ENCODE data around the gene RGSL1. TPM values are rescaled to one million over a fixed set of nuclear protein-coding genes. Genes with fewer than 3 reads are reported as not detected.

RGSL1 gene
- total and polyA plus RNA-seq, 9 donors = not detected

GRCh38 chr1:182428043-182428442 is 21.9 kb upstream of the RGSL1 start:
- TF ChIP-seq POLR2A (IDR thresholded peaks at IDR 0.05) = no peak
- TF ChIP-seq EP300 (IDR thresholded peaks at IDR 0.05) = no peak
- TF ChIP-seq CTCF (IDR thresholded peaks at IDR 0.05) = no peak
- H3K36me3 ChIP-seq = no peaks in the 10 kb centered on the region
- WGBS, 3 donors = 80 to 96% (median 86%) methylated on average over 2 of the region's 2 CpGs
- H3K27ac ChIP-seq = no peak overlapping the region
- no peak for DNase-seq
- no peaks in the 10 kb centered on the region for H3K4me1 ChIP-seq (ENCODE audit: insufficient read depth)
- no peaks in the 10 kb centered on the region for H3K27me3 ChIP-seq
- intact Hi-C loops (cut with DNase I) = no loop called here
- H3K9me3 ChIP-seq = no peaks in the 10 kb centered on the region
- H3K4me3 ChIP-seq = no peak overlapping the region

DNA sequence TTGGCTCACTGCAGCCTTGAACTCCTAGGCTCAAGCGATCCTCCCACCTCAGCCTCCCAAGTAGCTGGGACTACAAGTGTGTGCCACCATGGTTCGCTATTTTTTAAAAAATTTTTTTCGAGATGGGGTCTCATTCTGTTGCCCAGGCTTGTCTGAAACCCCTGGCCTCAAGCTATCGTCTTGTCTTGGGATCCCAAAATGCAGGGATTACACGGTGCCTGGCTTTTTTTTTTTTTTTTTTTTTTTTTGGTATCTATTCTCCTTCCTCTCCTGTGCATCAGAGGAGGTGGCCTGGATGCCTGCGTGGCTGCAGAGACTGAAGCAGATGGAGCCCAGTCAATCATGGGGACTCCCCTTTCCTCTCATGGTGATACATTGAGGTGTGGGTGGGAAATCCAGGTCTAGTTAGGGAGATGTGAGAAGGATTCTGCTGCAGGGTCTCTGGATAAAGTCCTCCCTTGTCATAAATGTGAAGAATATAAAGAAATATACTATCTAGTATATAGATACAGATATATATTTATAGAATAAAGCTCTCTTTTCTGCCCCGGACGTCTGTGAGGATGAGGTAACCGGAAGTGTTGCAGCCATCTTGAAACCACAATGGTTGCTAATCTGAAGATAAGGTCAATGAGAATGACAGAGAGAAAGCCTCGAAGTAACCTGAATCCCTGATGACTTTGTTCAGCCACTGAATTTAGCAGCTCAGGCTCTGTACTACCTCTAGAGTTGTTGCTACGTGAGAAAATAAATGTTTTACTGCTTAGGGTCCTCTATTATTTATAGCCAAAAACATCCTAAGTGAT is 19.5 kb upstream of the RGSL1 start:
- Histone ChIP-seq H3K27ac (no peak overlapping the region), H3K4me1 (ENCODE audit: insufficient read depth) (no peaks in the 10 kb centered on the region), H3K27me3 (no peaks in the 10 kb centered on the region), H3K4me3 (no peak overlapping the region), H3K9me3 (no peaks in the 10 kb centered on the region), H3K36me3 (no peaks in the 10 kb centered on the region)
- DNase-seq = no peak
- 67 to 75% (median 73%) methylated on average over 11 of the region's 11 CpGs for WGBS, 3 donors
- intact Hi-C loops (cut with DNase I) = no loop called here
- TF ChIP-seq POLR2A (IDR thresholded peaks at IDR 0.05) (no peak), CTCF (IDR thresholded peaks at IDR 0.05) (no peak), EP300 (IDR thresholded peaks at IDR 0.05) (no peak)

- intact Hi-C loops (cut with DNase I) = no loop called here
- H3K27me3 ChIP-seq = no peaks in the 10 kb centered on the region
- WGBS, 3 donors = 87 to 91% (median 89%) methylated on average over 7 of the region's 7 CpGs
- TF ChIP-seq CTCF (IDR thresholded peaks at IDR 0.05) (no peak), POLR2A (IDR thresholded peaks at IDR 0.05) (no peak), EP300 (IDR thresholded peaks at IDR 0.05) (no peak)
- no peak overlapping the region for H3K27ac ChIP-seq
- H3K4me1 ChIP-seq (ENCODE audit: insufficient read depth) = no peaks in the 10 kb centered on the region
- no peaks in the 10 kb centered on the region for H3K9me3 ChIP-seq
- no peak for DNase-seq
- no peaks in the 10 kb centered on the region for H3K36me3 ChIP-seq
- H3K4me3 ChIP-seq = no peak overlapping the region
Observed at GRCh38 chr1:182431278-182431677, 18.7 kb upstream of the RGSL1 start.

GRCh38 chr1:182433580-182433979 is 16.4 kb upstream of the RGSL1 start:
- Histone ChIP-seq H3K4me1 (ENCODE audit: insufficient read depth) (no peaks in the 10 kb centered on the region), H3K36me3 (no peaks in the 10 kb centered on the region), H3K4me3 (no peak overlapping the region), H3K9me3 (no peaks in the 10 kb centered on the region), H3K27ac (no peak overlapping the region), H3K27me3 (no peaks in the 10 kb centered on the region)
- no peak for TF ChIP-seq POLR2A (IDR thresholded peaks at IDR 0.05)
- no peak for TF ChIP-seq EP300 (IDR thresholded peaks at IDR 0.05)
- no peak for TF ChIP-seq CTCF (IDR thresholded peaks at IDR 0.05)
- intact Hi-C loops (cut with DNase I) = no loop called here
- 94 to 100% (median 96%) methylated on average over 1 of the region's 1 CpG for WGBS, 3 donors
- no peak for DNase-seq
